K562 (cell line): Measurements from ENCODE around the gene CSTF1. TPM values are rescaled to one million over a fixed set of nuclear protein-coding genes. Genes with fewer than 3 reads are reported as not detected.

Source experiments
- CEBPZ ChIP-seq: fragments of 150-350 bp; IDR thresholded peaks from 2 replicates; pipeline ENCODE4 v1.6.1; 2014; ENCODE audit warnings: low read depth, mild to moderate bottlenecking, low read length, borderline replicate concordance
- HES1 ChIP-seq: fragments of 450-650 bp; IDR thresholded peaks from 2 replicates; pipeline ENCODE4 v1.6.1; 2016; ENCODE audit warnings: low read depth, mild to moderate bottlenecking, moderate library complexity
- MCM5 ChIP-seq: fragments of 450-650 bp; IDR thresholded peaks from 2 replicates; pipeline ENCODE4 v1.6.1; 2016; ENCODE audit warnings: low read depth
- MGA ChIP-seq: fragments of 450-650 bp; IDR thresholded peaks from 2 replicates; pipeline ENCODE4 v1.6.1; 2016; ENCODE audit warnings: mild to moderate bottlenecking, moderate library complexity
- NFXL1 ChIP-seq: fragments of 450-650 bp; formaldehyde crosslinking; IDR thresholded peaks from 2 replicates; pipeline ENCODE4 v1.4.0; 2021; ENCODE audit warnings: mild to moderate bottlenecking
- ZNF384 ChIP-seq: IDR thresholded peaks from 2 replicates; pipeline ENCODE4 v1.6.1; 2012; ENCODE audit warnings: low read depth, low read length, improper control_type of control experiment
- polyA plus RNA-seq, 8 experiments: library from polyadenylated mRNA; depleted of rRNA in 4 of 8; stranded (reverse) in 5 of 8; unstranded in 3 of 8; fragments of >200 nt; fragmentation: Nextera tagmentation in 2 of 8; fragmentation: Illumina TruSeq in 1 of 8; extraction: Ambion mirVana in 2 of 8; extraction: Trizol in 1 of 8; gene quantifications; 2 replicates each; pipeline versions ENCODE4 v1.2.1 to v1.2.3, GENCODE V29; 2011 to 2014; ENCODE audit warnings: inconsistent platforms in 1 of 8, missing spikeins in 1 of 8
- total RNA-seq, 7 experiments: library from RNA; depleted of rRNA in 6 of 7; stranded (reverse); fragments of >200 nt in 6 of 7; fragmentation: Illumina TruSeq in 2 of 7; extraction: Trizol in 2 of 7; gene quantifications; 2 replicates each; pipeline versions ENCODE4 v1.2.1 to v1.2.3, GENCODE V29; 2011 to 2021; ENCODE audit warnings: low replicate concordance in 1 of 7

CSTF1 gene
- total and polyA plus RNA-seq, 9 of the 15 experiments (the other 6 are each of a cell fraction or from before 2014, with no cell fraction given), result 30.8 to 110 (median 53.4) TPM

- no peak for TF ChIP-seq CEBPZ
- TF ChIP-seq MCM5, result no peak
- TF ChIP-seq ZNF384, result no peak
- TF ChIP-seq MGA, result no peak
- TF ChIP-seq NFXL1 (CRISPR knock-in tag), result no peak
- no peak for TF ChIP-seq HES1
These were observed 22.7 kb downstream of the CSTF1 start (continued) for GRCh38 chr20:56414842-56415765.
